Lung microvascular endothelial cell (primary cell): Measurements from ENCODE around the gene RHBDL3. TPM values are rescaled to one million over a fixed set of nuclear protein-coding genes. Genes with fewer than 3 reads are reported as not detected.
"Not testable (repeated sequence)": the region's sequence is repeated elsewhere in the genome, so short reads cannot be mapped to it uniquely, and the experiment has no call there.

Experiments
- DNase-seq, 2 donors: peaks; one replicate each; pipeline versions ENCODE4 v3.0.0 to v3.0.0-alpha.2; 2010; ENCODE audit warnings: low read depth in 2 of 2
- total RNA-seq: library from RNA; depleted of rRNA; stranded (reverse); fragments of >200 nt; gene quantifications from 2 replicates; pipeline ENCODE4 v1.2.1, GENCODE V29; 2014

The RHBDL3 gene
- total RNA-seq, 1 donor from 2014 or later = not detected

DNA sequence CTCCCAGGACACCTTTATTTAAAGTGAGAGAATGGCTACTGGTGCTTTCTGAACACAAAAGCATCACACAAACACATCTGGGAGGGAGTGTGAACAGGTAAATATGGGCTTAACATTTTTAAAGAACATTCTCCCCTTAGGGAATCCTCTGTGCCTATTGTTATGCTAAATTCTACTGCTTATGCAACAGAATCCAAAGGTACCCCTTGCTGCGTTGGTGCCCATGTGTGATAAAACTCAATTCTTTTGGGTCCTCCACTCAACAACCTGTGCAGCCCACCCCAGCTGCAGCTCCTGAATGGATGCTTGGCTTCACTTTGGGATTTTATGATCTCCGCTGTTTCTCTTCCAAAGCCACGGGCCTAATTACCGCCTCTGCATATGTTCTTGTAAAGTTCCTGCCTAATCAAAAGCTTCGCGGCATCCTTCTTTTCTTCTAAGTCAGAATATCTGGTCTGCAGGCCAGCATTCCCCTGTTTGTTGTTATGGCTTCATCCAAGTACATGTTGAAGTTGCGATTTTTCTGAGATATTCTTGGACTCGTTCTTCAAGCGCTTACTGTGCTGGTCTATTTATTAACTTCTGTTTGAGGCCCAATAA is 23.9 kb downstream of the RHBDL3 start:
- DNase-seq = no peak

DNA sequence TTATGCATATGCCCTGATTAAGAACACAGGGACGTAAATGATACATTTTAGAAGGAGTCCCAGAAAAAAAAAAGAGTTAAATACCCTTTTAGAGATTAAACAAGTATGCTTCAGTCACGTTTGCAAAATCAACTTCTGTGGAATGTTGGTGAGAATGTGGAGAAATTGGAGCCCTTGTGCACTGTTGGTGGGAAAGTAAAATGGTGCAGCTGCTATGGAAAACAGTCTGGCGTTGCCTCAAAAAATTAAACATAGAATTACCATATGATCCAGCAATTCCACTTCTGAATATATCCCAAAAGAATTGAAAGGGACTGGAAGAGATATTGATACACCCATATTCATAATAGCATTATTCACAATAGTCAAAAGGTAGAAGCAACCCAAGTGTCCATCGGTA is 26.5 kb downstream of the RHBDL3 start:
- DNase-seq = no peak

- no peak for DNase-seq
Measured at GRCh38 chr17:32297424-32297823, 31.8 kb downstream of the RHBDL3 start.

DNA sequence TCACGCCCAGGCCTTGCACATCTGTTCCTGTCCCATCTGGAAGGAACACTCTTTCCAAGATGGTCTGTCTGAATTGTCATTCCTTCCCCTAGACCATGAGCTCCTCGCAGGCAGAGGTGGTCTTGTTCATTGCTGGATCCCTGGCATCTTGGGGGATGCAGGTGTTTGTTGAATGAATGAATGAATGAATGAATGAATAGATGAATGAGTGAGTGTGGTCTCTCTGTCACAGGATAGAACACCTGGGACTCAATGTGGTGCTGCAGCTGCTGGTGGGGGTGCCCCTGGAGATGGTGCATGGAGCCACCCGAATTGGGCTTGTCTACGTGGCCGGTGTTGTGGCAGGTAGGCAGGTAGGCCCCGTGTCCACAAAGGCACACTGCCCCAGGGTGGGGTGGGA is 32.2 kb downstream of the RHBDL3 start:
- DNase-seq = no peak

- DNase-seq = no peak
Measured at GRCh38 chr17:32298298-32298697, 32.7 kb downstream of the RHBDL3 start.

DNA sequence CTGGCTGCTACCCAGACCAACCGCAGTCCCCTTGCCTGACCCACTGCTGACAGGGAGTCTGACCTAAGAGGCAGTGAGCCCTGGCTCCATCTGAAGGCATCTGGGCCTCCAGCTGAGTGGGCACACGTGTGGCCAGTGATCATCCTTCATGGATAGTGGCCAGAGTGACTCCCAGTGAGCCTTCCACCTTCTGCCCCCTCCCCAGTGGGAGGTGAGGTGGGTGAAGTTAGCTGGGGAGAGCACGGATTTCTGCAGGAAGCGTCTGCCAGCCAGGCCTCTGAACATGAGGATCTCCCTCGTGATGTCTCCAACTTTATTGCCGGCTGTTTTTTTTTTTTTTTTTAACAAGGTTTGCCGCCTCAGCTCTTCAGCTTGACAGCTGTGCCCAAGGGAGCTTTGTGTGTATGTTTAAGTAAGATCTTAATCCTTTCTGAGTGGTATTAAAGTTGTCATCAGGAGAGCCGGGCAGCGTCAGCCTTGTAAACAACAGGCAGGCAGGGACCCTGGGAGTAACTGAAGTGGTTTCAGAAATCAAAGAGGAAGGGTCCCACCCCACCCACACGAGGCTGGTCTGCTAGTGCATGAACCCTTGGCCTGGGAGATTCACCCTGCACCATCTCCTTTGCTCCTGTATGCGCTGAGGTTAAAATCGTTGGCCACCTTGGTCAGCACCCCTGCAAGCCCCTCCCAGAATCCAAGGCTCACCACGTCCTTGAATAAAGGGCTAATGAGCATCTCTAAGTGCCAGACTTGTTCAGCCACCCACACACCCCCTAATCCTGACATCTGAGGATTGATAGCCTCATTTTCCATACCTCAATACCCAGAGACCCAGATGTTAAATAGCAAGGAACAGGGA is 33.3 kb downstream of the RHBDL3 start:
- no peak for DNase-seq

DNA sequence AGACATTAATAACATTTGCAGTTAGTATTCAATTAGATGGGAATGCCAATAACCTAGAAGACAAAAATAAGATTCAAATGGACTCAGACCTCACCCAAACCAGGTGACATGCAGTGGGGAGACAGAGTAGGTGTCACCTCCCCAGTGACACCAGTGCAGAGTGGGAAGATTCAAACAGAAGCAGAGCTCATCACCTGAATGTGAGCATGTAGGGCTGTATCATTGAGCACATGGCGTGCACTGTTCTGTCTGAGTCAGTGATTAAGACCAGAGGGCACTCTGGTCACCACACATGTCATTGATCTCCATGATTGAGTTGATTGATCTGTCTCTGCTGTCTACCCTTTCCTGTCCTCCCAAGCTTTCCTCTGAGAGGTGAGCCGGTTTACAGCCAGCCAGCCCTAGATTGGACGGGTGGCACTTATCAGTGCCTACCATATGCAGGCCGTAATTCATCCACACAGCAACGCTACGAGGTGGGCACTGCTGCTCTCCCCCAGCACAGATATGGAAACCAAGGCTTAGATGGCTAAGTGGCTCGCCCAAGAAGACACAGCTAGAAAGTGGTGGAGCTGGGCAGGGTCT is 34.0 kb downstream of the RHBDL3 start:
- no peak for DNase-seq

- DNase-seq = no peak
Measured at GRCh38 chr17:32302037-32302436, 36.4 kb downstream of the RHBDL3 start.

GRCh38 chr17:32302860-32303649 is 37.4 kb downstream of the RHBDL3 start:
- DNase-seq = peak in 1 of 2 donors; percentile 14

DNA sequence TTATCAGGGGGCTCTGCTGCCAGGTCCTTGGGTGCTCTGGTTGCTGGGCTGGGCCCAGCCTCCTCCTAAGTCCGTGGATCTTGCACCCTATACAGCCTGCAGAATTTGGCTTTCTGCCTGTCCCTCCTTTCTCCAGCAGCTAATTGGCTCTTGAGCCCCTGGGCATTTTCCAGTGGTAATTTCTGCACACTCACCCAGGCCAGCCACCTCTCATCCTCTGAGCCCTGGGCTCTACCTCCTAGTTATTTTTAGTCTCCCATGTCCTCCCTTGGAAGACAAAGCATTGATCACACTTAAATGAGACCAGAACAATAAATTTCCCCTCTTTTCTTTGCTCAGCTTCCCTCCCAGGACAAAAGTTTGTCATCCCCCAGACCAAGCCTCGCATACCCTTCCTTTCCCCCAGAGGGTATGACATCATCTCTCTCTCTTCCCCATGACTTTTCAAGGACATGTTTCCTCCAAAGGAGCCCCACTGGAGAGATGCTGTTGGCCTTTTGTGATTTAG is 38.2 kb downstream of the RHBDL3 start:
- DNase-seq = no peak

- DNase-seq = no peak
Measured at GRCh38 chr17:32305049-32305448, 39.4 kb downstream of the RHBDL3 start.

DNA sequence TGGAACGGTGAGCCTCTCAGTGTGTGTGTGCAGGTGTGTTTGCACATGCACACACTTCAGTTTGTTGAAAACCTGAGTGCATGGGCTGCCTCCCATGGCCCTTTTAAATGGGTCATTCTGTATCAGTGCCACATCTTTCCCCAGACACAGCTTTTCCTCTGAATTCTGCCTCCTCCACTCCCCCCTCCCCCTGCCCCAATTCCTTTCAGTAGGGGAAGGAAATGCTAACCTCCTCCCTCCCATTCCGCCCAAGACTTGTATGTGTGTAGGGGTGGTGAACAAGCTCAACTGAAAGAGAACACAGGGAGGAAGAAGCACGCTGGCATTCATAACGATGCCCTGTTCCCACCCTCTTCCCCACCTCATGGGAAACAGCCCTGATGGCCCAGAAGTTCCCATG is 42.0 kb downstream of the RHBDL3 start:
- DNase-seq = no peak

- DNase-seq = no peak
Measured at GRCh38 chr17:32311028-32311536, 45.5 kb downstream of the RHBDL3 start.

DNA sequence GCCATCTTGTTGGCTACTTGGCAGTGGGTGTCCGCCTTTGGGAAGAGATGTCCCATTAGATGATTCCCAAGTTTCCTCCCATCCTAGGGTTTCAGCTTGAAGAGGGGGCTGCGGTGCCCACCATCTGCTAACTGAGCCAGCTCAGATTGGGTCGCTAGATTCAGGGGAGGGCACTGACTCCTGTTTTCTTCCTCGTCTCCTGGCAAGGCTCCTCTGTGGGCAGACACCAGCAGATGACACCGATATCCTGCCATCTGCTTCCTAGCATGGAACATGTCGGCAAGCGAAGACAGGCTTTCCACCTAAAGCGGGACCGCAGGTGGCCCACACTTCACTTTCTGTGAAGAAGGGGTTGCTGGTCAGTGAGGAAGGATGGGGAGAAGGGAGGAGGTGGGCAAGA is 49.0 kb downstream of the RHBDL3 start:
- no peak for DNase-seq

GRCh38 chr17:32315171-32315570 is 49.5 kb downstream of the RHBDL3 start:
- no peak for DNase-seq

DNA sequence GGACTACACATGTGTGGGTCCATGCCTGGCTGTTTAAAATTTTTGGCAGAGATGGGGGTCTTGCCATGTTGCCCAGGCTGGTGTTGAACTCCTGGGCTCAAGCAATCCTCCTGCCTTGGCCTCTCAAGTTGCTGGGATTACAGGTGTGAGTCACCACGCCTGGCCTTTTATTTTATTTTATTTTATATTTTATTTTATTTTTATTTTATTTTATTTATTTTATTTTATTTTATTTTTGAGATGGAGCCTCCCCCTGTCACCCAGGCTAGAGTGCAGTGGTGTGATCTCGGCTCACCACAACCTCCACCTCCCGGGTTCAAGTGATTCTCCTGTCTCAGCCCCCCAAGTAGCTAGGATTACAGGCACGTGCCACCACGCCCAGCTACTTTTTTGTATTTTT is 51.0 kb downstream of the RHBDL3 start:
- DNase-seq = not testable (repeated sequence)

DNA sequence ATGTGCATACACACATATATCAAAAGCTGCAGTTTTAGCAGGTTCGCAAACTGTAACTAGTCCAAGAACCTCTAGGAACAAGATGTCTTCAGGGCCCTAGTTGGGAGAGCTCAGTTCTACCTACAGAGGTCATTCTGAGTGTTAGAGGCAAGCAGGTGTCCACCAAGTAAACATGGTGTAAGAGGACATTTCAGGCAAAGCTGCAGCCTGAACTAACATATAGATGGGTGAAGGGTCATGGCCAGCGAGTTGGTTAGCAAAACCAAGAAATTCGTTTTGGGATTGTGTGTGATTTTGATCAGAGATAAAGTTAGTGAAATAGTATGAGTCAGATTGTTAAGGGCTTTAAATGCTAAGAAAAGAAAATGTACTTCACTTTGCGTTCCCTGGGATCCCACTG is 51.7 kb downstream of the RHBDL3 start:
- no peak for DNase-seq

DNA sequence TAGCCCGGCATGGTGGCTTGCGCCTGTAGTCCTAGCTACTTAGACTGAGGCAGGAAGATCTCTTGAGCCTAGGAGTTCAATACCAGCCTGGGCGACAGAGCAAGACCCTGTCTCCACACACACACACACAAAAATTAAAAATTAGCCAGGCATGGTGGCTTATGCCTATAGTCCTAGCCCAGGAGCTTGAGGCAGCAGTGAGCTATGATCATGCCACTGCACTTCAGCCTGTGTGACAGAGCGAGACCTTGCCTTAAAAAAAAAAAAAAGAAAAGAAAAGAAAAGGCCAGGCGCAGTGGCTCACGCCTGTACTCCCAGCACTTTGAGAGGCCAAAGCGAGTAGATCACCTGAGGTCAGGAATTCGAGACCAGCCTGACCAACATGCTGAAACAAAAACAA is 52.4 kb downstream of the RHBDL3 start:
- no peak for DNase-seq

GRCh38 chr17:32319548-32319905 is 53.9 kb downstream of the RHBDL3 start:
- DNase-seq = peak; percentile 57 to 69

DNA sequence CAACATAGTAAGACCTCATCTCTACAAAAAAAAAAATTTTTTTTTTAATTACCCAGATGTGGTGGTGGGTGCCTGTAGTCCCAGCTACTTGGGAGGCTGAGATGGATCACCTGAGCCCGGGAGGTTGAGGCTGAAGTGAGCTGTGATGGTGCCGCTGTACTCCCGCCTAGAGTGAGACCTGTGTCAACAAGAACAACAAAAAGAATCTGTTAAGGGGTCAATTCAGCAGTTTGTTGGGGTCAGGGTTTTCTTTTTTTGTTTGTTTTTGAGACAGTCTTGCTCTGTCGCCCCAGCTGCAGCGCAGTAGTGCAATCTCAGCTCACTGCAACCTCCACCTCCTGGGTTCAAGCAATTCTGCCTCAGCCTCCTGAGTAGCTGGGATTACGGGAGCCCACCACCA is 54.4 kb downstream of the RHBDL3 start:
- DNase-seq = not testable (repeated sequence)

- DNase-seq = no peak
Measured at GRCh38 chr17:32320847-32321246, 55.2 kb downstream of the RHBDL3 start.

DNA sequence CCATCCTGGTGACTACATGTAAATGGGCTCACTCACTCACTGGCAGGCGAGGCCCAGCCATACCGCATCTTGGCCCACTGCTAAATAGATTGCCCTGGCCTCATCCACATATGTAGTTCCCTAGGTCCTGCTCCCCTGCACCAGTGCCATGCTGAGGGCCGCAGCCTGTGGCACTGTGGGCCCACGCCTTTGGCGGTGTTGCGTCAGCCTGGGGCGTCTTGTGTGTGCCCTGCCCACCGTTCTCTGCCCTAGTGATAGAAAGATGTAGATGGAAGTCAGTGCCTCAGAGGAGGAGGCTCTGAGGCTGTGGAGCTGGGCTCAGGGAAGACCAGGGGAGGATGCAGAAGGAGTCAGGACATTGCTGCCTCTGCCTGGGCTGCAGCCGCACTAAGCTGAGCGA is 57.4 kb downstream of the RHBDL3 start:
- DNase-seq = no peak
